ENCODE data around the gene MSANTD4. TPM values are rescaled to one million over a fixed set of nuclear protein-coding genes. Genes with fewer than 3 reads are reported as not detected.
"Not testable (repeated sequence)": the region's sequence is repeated elsewhere in the genome, so short reads cannot be mapped to it uniquely, and the experiment has no call there.

Gene MSANTD4
- polyA plus RNA-seq, 1 of the 3 experiments (the other 2 are of a cell fraction): 6.2 TPM

DNA sequence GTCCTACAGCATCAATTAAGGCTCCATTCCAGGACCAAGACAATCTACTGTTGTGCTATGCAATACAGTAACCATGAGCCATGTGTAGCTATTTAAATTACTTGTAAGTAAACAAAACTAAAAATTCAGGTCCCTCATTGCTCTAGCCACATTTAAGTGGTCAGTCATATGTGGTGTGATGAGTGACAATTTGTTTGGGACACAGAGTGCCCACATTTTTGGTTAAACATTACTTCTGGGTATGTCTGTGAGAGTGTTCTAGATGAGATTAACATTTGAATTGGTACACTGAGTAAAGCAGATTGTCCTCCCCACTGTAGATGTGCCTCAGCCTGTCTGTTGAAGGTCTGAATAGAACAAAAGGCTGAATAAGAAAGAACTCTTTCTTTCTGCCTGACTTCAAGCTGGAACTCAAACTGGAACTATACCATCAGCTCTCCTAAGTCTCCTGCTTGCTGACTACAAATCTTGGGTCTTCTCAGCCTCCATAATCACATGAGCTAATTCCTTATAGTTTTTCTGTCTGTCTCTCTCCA, 39.3 kb upstream of the MSANTD4 start:
- no peak overlapping the region for H3K4me3 ChIP-seq (ENCODE audit: low read depth in 2 of 2, low read length in 1 of 2)
- no peak overlapping the region for H3K9ac ChIP-seq
- ChIA-PET POLR2A (no interaction called here), CTCF (no interaction called here)
- H3K79me2 ChIP-seq (ENCODE audit: insufficient read depth): no peaks in the 10 kb centered on the region; the same call in 1 of the 2 replicates
- no peak overlapping the region for H3K27ac ChIP-seq (ENCODE audit: low read depth in 2 of 2, low read length in 1 of 2)
- no peak overlapping the region for H3K4me2 ChIP-seq
- no peaks in the 10 kb centered on the region for H3K9me3 ChIP-seq
- H4K20me1 ChIP-seq (ENCODE audit: insufficient read depth): no peaks in the 10 kb centered on the region
- no peak for DNase-seq
- H3F3A ChIP-seq (replicated peaks; ENCODE audit: insufficient read depth): no peaks in the 10 kb centered on the region
- H3K27me3 ChIP-seq (ENCODE audit: insufficient read depth): no peaks in the 10 kb centered on the region
- no peaks in the 10 kb centered on the region for H3K36me3 ChIP-seq (replicated peaks in 1 of 2; ENCODE audit: control insufficient read depth in 1 of 2, insufficient read depth in 2 of 2, low read length in 1 of 2)
- H3K9me2 ChIP-seq: no peaks in the 10 kb centered on the region
- H3K4me1 ChIP-seq (ENCODE audit: control insufficient read depth in 1 of 2, insufficient read depth in 2 of 2, low read depth in 1 of 2, low read length in 1 of 2): no peaks in the 10 kb centered on the region; a peak in 1 of 4 replicates
- no peak overlapping the region for H2AFZ ChIP-seq (ENCODE audit: low read depth)
- TF ChIP-seq, protein P1, sequence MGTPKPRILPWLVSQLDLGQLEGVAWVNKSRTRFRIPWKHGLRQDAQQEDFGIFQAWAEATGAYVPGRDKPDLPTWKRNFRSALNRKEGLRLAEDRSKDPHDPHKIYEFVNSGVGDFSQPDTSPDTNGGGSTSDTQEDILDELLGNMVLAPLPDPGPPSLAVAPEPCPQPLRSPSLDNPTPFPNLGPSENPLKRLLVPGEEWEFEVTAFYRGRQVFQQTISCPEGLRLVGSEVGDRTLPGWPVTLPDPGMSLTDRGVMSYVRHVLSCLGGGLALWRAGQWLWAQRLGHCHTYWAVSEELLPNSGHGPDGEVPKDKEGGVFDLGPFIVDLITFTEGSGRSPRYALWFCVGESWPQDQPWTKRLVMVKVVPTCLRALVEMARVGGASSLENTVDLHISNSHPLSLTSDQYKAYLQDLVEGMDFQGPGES (IDR thresholded peaks at IDR 0.05; ENCODE audit: low read depth, low read length): no peak
- no peak for TF ChIP-seq MEF2A (IDR thresholded peaks at IDR 0.05; ENCODE audit: borderline replicate concordance, low read depth)
- no peak for TF ChIP-seq TAF1 (IDR thresholded peaks at IDR 0.05; ENCODE audit: borderline replicate concordance, low read depth, low read length)
- TF ChIP-seq YY1 (IDR thresholded peaks at IDR 0.05; ENCODE audit: low read depth): no peak
- no peak for TF ChIP-seq RAD21 (IDR thresholded peaks at IDR 0.05; ENCODE audit: low read length)
- no peak for TF ChIP-seq EP300 (IDR thresholded peaks at IDR 0.05; ENCODE audit: borderline replicate concordance in 1 of 2, low read depth in 1 of 2, low read length in 1 of 2)
- TF ChIP-seq FOXJ3 (CRISPR knock-in tag; IDR thresholded peaks at IDR 0.05): no peak
- no peak for TF ChIP-seq JUND (IDR thresholded peaks at IDR 0.05)
- no peak for TF ChIP-seq TCF12 (IDR thresholded peaks at IDR 0.05)
- no peak for TF ChIP-seq POLR2AphosphoS5 (IDR thresholded peaks at IDR 0.05; ENCODE audit: low read depth, low read length)
- TF ChIP-seq ELF1 (IDR thresholded peaks at IDR 0.05): no peak

- ChIA-PET POLR2A (no interaction called here), CTCF (interaction anchor here (1.2 to 2.2 kb wide), 2 partner anchors 10 to 16 kb away, joined by 5 to 6 read pairs; no protein-coding TSS in a partner anchor)
Measured at GRCh38 chr11:106059617-106060016, 37.6 kb upstream of the MSANTD4 start.

DNA sequence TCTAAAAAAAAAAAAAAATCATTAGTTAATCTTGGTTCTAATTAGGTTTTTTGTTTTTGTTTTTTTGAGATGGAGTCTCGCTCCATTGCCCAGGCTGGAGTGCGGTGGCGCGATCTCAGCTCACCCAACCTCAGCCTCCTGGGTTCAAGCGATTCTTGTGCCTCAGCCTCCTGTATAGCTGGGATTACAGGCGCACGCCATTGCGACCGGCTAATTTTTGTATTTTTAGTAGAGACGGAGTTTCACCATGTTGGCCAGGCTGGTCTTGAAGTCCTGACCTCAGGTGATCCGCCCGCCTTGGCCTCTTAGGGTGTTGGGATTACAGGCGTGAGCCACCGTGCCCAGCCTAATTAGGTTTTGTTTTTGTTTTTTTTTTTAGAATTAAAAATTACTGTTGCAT, 36.3 kb upstream of the MSANTD4 start:
- DNase-seq; H3K9me3 ChIP-seq; H3K27me3 ChIP-seq (ENCODE audit: insufficient read depth); H3K4me1 ChIP-seq (ENCODE audit: control insufficient read depth in 1 of 2, insufficient read depth in 2 of 2, low read depth in 1 of 2, low read length in 1 of 2); H3K4me2 ChIP-seq; H3K9me2 ChIP-seq; H3K79me2 ChIP-seq (ENCODE audit: insufficient read depth); H3K4me3 ChIP-seq (ENCODE audit: low read depth in 2 of 2, low read length in 1 of 2); H3K36me3 ChIP-seq (replicated peaks in 1 of 2; ENCODE audit: control insufficient read depth in 1 of 2, insufficient read depth in 2 of 2, low read length in 1 of 2); H3F3A ChIP-seq (replicated peaks; ENCODE audit: insufficient read depth); H3K27ac ChIP-seq (ENCODE audit: low read depth in 2 of 2, low read length in 1 of 2); H3K9ac ChIP-seq; H4K20me1 ChIP-seq (ENCODE audit: insufficient read depth); POLR2A ChIA-PET; H2AFZ ChIP-seq (ENCODE audit: low read depth): not testable (repeated sequence)
- CTCF ChIA-PET: interaction anchor here (2.2 kb wide), 1 partner anchor 9 kb away, joined by 6 read pairs; no protein-coding TSS in a partner anchor
- 89% methylated on average over 14 of the region's 14 CpGs for WGBS (ENCODE audit: low lambda C conversion rate)

More at GRCh38 chr11:106059617-106060016, 37.6 kb upstream of the MSANTD4 start:
- Histone ChIP-seq H4K20me1 (ENCODE audit: insufficient read depth) (no peaks in the 10 kb centered on the region), H3K9me3 (no peaks in the 10 kb centered on the region), H3K27ac (ENCODE audit: low read depth in 2 of 2, low read length in 1 of 2) (no peak overlapping the region), H3K79me2 (ENCODE audit: insufficient read depth) (no peaks in the 10 kb centered on the region; the same call in 1 of the 2 replicates), H2AFZ (ENCODE audit: low read depth) (no peak overlapping the region), H3F3A (replicated peaks; ENCODE audit: insufficient read depth) (no peaks in the 10 kb centered on the region), H3K4me3 (ENCODE audit: low read depth in 2 of 2, low read length in 1 of 2) (no peak overlapping the region), H3K9ac (no peak overlapping the region), H3K27me3 (ENCODE audit: insufficient read depth) (no peaks in the 10 kb centered on the region), H3K4me1 (ENCODE audit: control insufficient read depth in 1 of 2, insufficient read depth in 2 of 2, low read depth in 1 of 2, low read length in 1 of 2) (no peaks in the 10 kb centered on the region; a peak in 1 of 4 replicates), H3K9me2 (no peaks in the 10 kb centered on the region), H3K36me3 (replicated peaks in 1 of 2; ENCODE audit: control insufficient read depth in 1 of 2, insufficient read depth in 2 of 2, low read length in 1 of 2) (no peaks in the 10 kb centered on the region), H3K4me2 (no peak overlapping the region)
- no peak for TF ChIP-seq GABPA (IDR thresholded peaks at IDR 0.05; ENCODE audit: low read depth)
- DNase-seq: no peak
- 90% methylated on average over 1 of the region's 1 CpG for WGBS (ENCODE audit: low lambda C conversion rate)

Measured in SK-N-SH (cell line).